Measurements from ENCODE around the gene ZRSR2.
"Not testable (repeated sequence)": the region's sequence is repeated elsewhere in the genome, so short reads cannot be mapped to it uniquely, and the experiment has no call there.

The ZRSR2 gene

GRCh38 chrX:15822922-15823321 lies 32.6 kb downstream of the ZRSR2 start:
- no peak overlapping the region for H2AFZ ChIP-seq (ENCODE audit: low read length)
- H3K9me3 ChIP-seq (ENCODE audit: insufficient read depth, low read depth, low read length) = no peaks in the 10 kb centered on the region
- H3K4me2 ChIP-seq (ENCODE audit: low read depth, low read length, poor library complexity, severe bottlenecking) = no peak overlapping the region
- no peaks in the 10 kb centered on the region for H3K79me2 ChIP-seq (ENCODE audit: insufficient read depth, low read length)
- H3F3A ChIP-seq (ENCODE audit: low read depth) = no peaks in the 10 kb centered on the region
- H3K9ac ChIP-seq (ENCODE audit: low read depth, low read length, poor library complexity, severe bottlenecking) = no peak overlapping the region
- H3K36me3 ChIP-seq (ENCODE audit: insufficient read depth, low read length) = peaks cover 36% of the 10 kb centered on the region; the same call in 1 of the 2 replicates
- H3K4me3 ChIP-seq (ENCODE audit: low read length, poor library complexity, severe bottlenecking) = no peak overlapping the region
- H4K20me1 ChIP-seq (ENCODE audit: insufficient read depth, low read length, poor library complexity, severe bottlenecking) = no peaks in the 10 kb centered on the region
- TF ChIP-seq CTCF (conservative IDR thresholded peaks at IDR 0.05; ENCODE audit: low read length) (no peak), EZH2phosphoT487 (IDR thresholded peaks at IDR 0.05; ENCODE audit: borderline replicate concordance) (no peak)
- H3K27me3 ChIP-seq (ENCODE audit: insufficient read depth, low read length, poor library complexity, severe bottlenecking) = no peaks in the 10 kb centered on the region
- H3K9me2 ChIP-seq (replicated peaks; ENCODE audit: low read depth, low read length) = no peaks in the 10 kb centered on the region
- H3K4me1 ChIP-seq (ENCODE audit: insufficient read depth, low read length, poor library complexity, severe bottlenecking) = no peaks in the 10 kb centered on the region

GRCh38 chrX:15825936-15826335 lies 35.7 kb downstream of the ZRSR2 start:
- no peak for TF ChIP-seq CTCF (conservative IDR thresholded peaks at IDR 0.05; ENCODE audit: low read length)
- no peak for TF ChIP-seq EZH2phosphoT487 (IDR thresholded peaks at IDR 0.05; ENCODE audit: borderline replicate concordance)
- H3K9me2 ChIP-seq (replicated peaks; ENCODE audit: low read depth, low read length) = no peaks in the 10 kb centered on the region
- no peaks in the 10 kb centered on the region for H3K9me3 ChIP-seq (ENCODE audit: insufficient read depth, low read depth, low read length)
- H3K4me3 ChIP-seq (ENCODE audit: low read length, poor library complexity, severe bottlenecking) = no peak overlapping the region
- H3F3A ChIP-seq (ENCODE audit: low read depth) = no peaks in the 10 kb centered on the region
- no peaks in the 10 kb centered on the region for H4K20me1 ChIP-seq (ENCODE audit: insufficient read depth, low read length, poor library complexity, severe bottlenecking)
- no peaks in the 10 kb centered on the region for H3K79me2 ChIP-seq (ENCODE audit: insufficient read depth, low read length)
- H3K27me3 ChIP-seq (ENCODE audit: insufficient read depth, low read length, poor library complexity, severe bottlenecking) = no peaks in the 10 kb centered on the region
- no peak overlapping the region for H3K9ac ChIP-seq (ENCODE audit: low read depth, low read length, poor library complexity, severe bottlenecking)
- H3K4me2 ChIP-seq (ENCODE audit: low read depth, low read length, poor library complexity, severe bottlenecking) = no peak overlapping the region
- H3K36me3 ChIP-seq (ENCODE audit: insufficient read depth, low read length) = peaks cover 23% of the 10 kb centered on the region; the same call in 1 of the 2 replicates
- H3K4me1 ChIP-seq (ENCODE audit: insufficient read depth, low read length, poor library complexity, severe bottlenecking) = no peaks in the 10 kb centered on the region
- no peak overlapping the region for H2AFZ ChIP-seq (ENCODE audit: low read length)

GRCh38 chrX:15829217-15829616 lies 38.9 kb downstream of the ZRSR2 start:
- Histone ChIP-seq H3K79me2 (ENCODE audit: insufficient read depth, low read length) (peaks cover 5% of the 10 kb centered on the region; the same call in 1 of the 2 replicates), H4K20me1 (ENCODE audit: insufficient read depth, low read length, poor library complexity, severe bottlenecking) (no peaks in the 10 kb centered on the region), H3K9me3 (ENCODE audit: insufficient read depth, low read depth, low read length) (no peaks in the 10 kb centered on the region), H3K36me3 (ENCODE audit: insufficient read depth, low read length) (peaks cover 15% of the 10 kb centered on the region; the same call in 1 of the 2 replicates), H3K9me2 (replicated peaks; ENCODE audit: low read depth, low read length) (no peaks in the 10 kb centered on the region), H3F3A (ENCODE audit: low read depth) (no peaks in the 10 kb centered on the region), H2AFZ (ENCODE audit: low read length) (no peak overlapping the region), H3K4me3 (ENCODE audit: low read length, poor library complexity, severe bottlenecking) (no peak overlapping the region), H3K4me2 (ENCODE audit: low read depth, low read length, poor library complexity, severe bottlenecking) (no peak overlapping the region), H3K27me3 (ENCODE audit: insufficient read depth, low read length, poor library complexity, severe bottlenecking) (no peaks in the 10 kb centered on the region), H3K4me1 (ENCODE audit: insufficient read depth, low read length, poor library complexity, severe bottlenecking) (no peaks in the 10 kb centered on the region), H3K9ac (ENCODE audit: low read depth, low read length, poor library complexity, severe bottlenecking) (no peak overlapping the region)
- TF ChIP-seq CTCF (conservative IDR thresholded peaks at IDR 0.05; ENCODE audit: low read length) = no peak
- TF ChIP-seq EZH2phosphoT487 (IDR thresholded peaks at IDR 0.05; ENCODE audit: borderline replicate concordance) = no peak

GRCh38 chrX:15831347-15831746 lies 41.1 kb downstream of the ZRSR2 start:
- H3K4me3 ChIP-seq (ENCODE audit: low read length, poor library complexity, severe bottlenecking); H2AFZ ChIP-seq (ENCODE audit: low read length); H3K9me3 ChIP-seq (ENCODE audit: insufficient read depth, low read depth, low read length); H3K4me1 ChIP-seq (ENCODE audit: insufficient read depth, low read length, poor library complexity, severe bottlenecking); H3F3A ChIP-seq (ENCODE audit: low read depth); H4K20me1 ChIP-seq (ENCODE audit: insufficient read depth, low read length, poor library complexity, severe bottlenecking); H3K4me2 ChIP-seq (ENCODE audit: low read depth, low read length, poor library complexity, severe bottlenecking); H3K9ac ChIP-seq (ENCODE audit: low read depth, low read length, poor library complexity, severe bottlenecking); H3K27me3 ChIP-seq (ENCODE audit: insufficient read depth, low read length, poor library complexity, severe bottlenecking); H3K9me2 ChIP-seq (replicated peaks; ENCODE audit: low read depth, low read length); H3K79me2 ChIP-seq (ENCODE audit: insufficient read depth, low read length): not testable (repeated sequence)
- H3K36me3 ChIP-seq (ENCODE audit: insufficient read depth, low read length) = peaks cover 10% of the 10 kb centered on the region; the same call in 1 of the 2 replicates

Measured in Loucy (cell line).